Naive thymus-derived CD4-positive, alpha-beta T cell (primary cell): ENCODE measurements around the gene MLC1. TPM values are rescaled to one million over a fixed set of nuclear protein-coding genes. Genes with fewer than 3 reads are reported as not detected.

ENCODE experiments used
- ATAC-seq: fragments of 150-1000 bp; cut with Tn5 transposase; 2 replicates; pipeline ENCODE4 v1.10.0; 2021; ENCODE audit warnings: mild to moderate bottlenecking, moderate library complexity
- CTCF ChIA-PET: fragments of 350-600 bp; sonication (Branson Sonifier 250); formaldehyde crosslinking; loops from one replicate; lab custom pipeline; 2021; ENCODE audit warnings: antibody characterized with exemption; lab: Charles Lee
- POLR2A ChIA-PET: fragments of 350-600 bp; sonication (Branson Sonifier 250); formaldehyde crosslinking; loops from one replicate; lab custom pipeline; 2021; ENCODE audit warnings: antibody characterized with exemption, inconsistent platforms; lab: Charles Lee
- DNase-seq, 9 donors: peaks; one replicate each; pipeline versions ENCODE4 v3.0.0 to v3.0.0-alpha.2; 2020 to 2022; ENCODE audit warnings: mixed read lengths in 1 of 9
- H3K27ac ChIP-seq: one replicate; pipeline ENCODE4 v1.7.0; 2013; ENCODE audit warnings: mild to moderate bottlenecking, low read depth, low read length, moderate library complexity
- H3K27me3 ChIP-seq, 2 donors: one replicate each; pipeline ENCODE4 v1.7.0; 2013; ENCODE audit warnings: low read length in 2 of 2, mild to moderate bottlenecking in 2 of 2, moderate library complexity in 2 of 2; ENCODE audit not compliant: control insufficient read depth in 2 of 2, insufficient read depth in 2 of 2
- H3K36me3 ChIP-seq, 3 experiments: 1 replicate in 2 of 3; 2 replicates in 1 of 3; pipeline ENCODE4 v1.7.0; 2013; ENCODE audit warnings: low read length in 3 of 3, mild to moderate bottlenecking in 3 of 3, moderate library complexity in 1 of 3; ENCODE audit not compliant: insufficient read depth in 3 of 3, control insufficient read depth in 2 of 3
- H3K4me1 ChIP-seq, 2 donors: one replicate each; pipeline ENCODE4 v1.7.0; 2013; ENCODE audit warnings: low read length in 2 of 2, mild to moderate bottlenecking in 2 of 2, moderate library complexity in 1 of 2; ENCODE audit not compliant: control insufficient read depth in 2 of 2, insufficient read depth in 2 of 2
- H3K4me3 ChIP-seq: 2 replicates; pipeline ENCODE4 v1.7.0; 2013; ENCODE audit warnings: mild to moderate bottlenecking, low read length
- H3K9me3 ChIP-seq, 3 experiments: 1 replicate in 2 of 3; 2 replicates in 1 of 3; pipeline ENCODE4 v1.7.0; 2013; ENCODE audit warnings: low read length in 3 of 3; ENCODE audit not compliant: control insufficient read depth in 2 of 3
- H3K27ac Mint-ChIP-seq, 9 donors: one replicate each; pipeline ENCODE4 v1.8.0; 2020 to 2022; ENCODE audit warnings: mixed read lengths in 9 of 9, mild to moderate bottlenecking in 8 of 9, moderate library complexity in 5 of 9, inconsistent platforms in 2 of 9
- H3K27me3 Mint-ChIP-seq, 5 donors: one replicate each; pipeline ENCODE4 v1.8.0; 2021 to 2022; ENCODE audit warnings: mixed read lengths in 5 of 5, mild to moderate bottlenecking in 1 of 5
- H3K36me3 Mint-ChIP-seq, 5 donors: one replicate each; pipeline ENCODE4 v1.8.0; 2020 to 2022; ENCODE audit warnings: mixed read lengths in 5 of 5, mild to moderate bottlenecking in 3 of 5, inconsistent platforms in 1 of 5
- H3K4me1 Mint-ChIP-seq, 7 donors: one replicate each; pipeline ENCODE4 v1.8.0; 2020 to 2022; ENCODE audit warnings: mixed read lengths in 7 of 7, mild to moderate bottlenecking in 3 of 7, inconsistent platforms in 1 of 7
- H3K4me3 Mint-ChIP-seq, 10 donors: one replicate each; pipeline ENCODE4 v1.8.0; 2020 to 2022; ENCODE audit warnings: mild to moderate bottlenecking in 10 of 10, mixed read lengths in 10 of 10, moderate library complexity in 6 of 10, inconsistent platforms in 2 of 10
- H3K9me3 Mint-ChIP-seq, 11 donors: one replicate each; pipeline ENCODE4 v1.8.0; 2020 to 2022; ENCODE audit warnings: mixed read lengths in 11 of 11, mild to moderate bottlenecking in 4 of 11, inconsistent platforms in 1 of 11, moderate library complexity in 1 of 11
- intact Hi-C, 2 donors: fragments of 100-400 bp; cut with micrococcal nuclease; formaldehyde crosslinking; loops; one replicate each; pipeline ENCODE4 v1.15.1; 2023
- polyA plus RNA-seq, 2 donors: library from polyadenylated mRNA; unstranded; fragments of 300-500 nt; fragmentation: Illumina TruSeq; gene quantifications; one replicate each; pipeline ENCODE4 v1.2.3, GENCODE V29; 2021
- total RNA-seq, 6 experiments: library from RNA in 5 of 6; stranded (reverse) in 5 of 6; gene quantifications; 1 replicate in 5 of 6; 2 replicates in 1 of 6; pipeline ENCODE4 v1.2.3 and lab custom pipeline; 2021 to 2026

MLC1 gene
- total and polyA plus RNA-seq, 7 experiments from 2014 or later: 0.08 to 7.2 (median 0.48) TPM; not detected in 2

GRCh38 chr22:50039669-50040443 is 45.4 kb downstream of the MLC1 start:
- Histone ChIP-seq H3K27me3 (no peaks in the 10 kb centered on the region), H3K9me3 (no peaks in the 10 kb centered on the region), H3K4me3 (no peak overlapping the region), H3K4me1 (no peaks in the 10 kb centered on the region), H3K27ac (no peak overlapping the region), H3K36me3 (no peaks in the 10 kb centered on the region)
- no peak overlapping the region for H3K27ac Mint-ChIP-seq
- intact Hi-C loops: loop anchor here in 1 of 2 donors (10.0 kb wide), 1 partner anchor 65 kb away; no protein-coding TSS in a partner anchor
- H3K4me1 Mint-ChIP-seq: peaks cover 0 to 17% (median 12%) of the 10 kb centered on the region in 7 donors
- peaks cover 15 to 24% (median 22%) of the 10 kb centered on the region in 5 donors for H3K27me3 Mint-ChIP-seq
- H3K9me3 Mint-ChIP-seq: peaks cover 0 to 21% (median 4%) of the 10 kb centered on the region in 11 donors
- ATAC-seq (no peak), DNase-seq (no peak)
- ChIA-PET POLR2A (no interaction called here), CTCF (no interaction called here)
- H3K36me3 Mint-ChIP-seq: peaks cover 0 to 4% (median 0%) of the 10 kb centered on the region in 5 donors
- H3K4me3 Mint-ChIP-seq: no peak overlapping the region

GRCh38 chr22:50035976-50036724 is 49.1 kb downstream of the MLC1 start:
- Mint-ChIP-seq H3K36me3 (peaks cover 0 to 4% (median 0%) of the 10 kb centered on the region in 5 donors), H3K27ac (no peak overlapping the region), H3K27me3 (peaks cover 0 to 18% (median 7%) of the 10 kb centered on the region in 5 donors), H3K4me3 (no peak overlapping the region), H3K4me1 (peaks cover 0 to 9% (median 2%) of the 10 kb centered on the region in 7 donors), H3K9me3 (peaks cover 0 to 21% (median 4%) of the 10 kb centered on the region in 11 donors)
- Histone ChIP-seq H3K27me3 (no peaks in the 10 kb centered on the region), H3K27ac (no peak overlapping the region), H3K36me3 (no peaks in the 10 kb centered on the region), H3K4me1 (no peaks in the 10 kb centered on the region), H3K9me3 (no peaks in the 10 kb centered on the region), H3K4me3 (no peak overlapping the region)
- no peak for ATAC-seq
- DNase-seq: no peak
- ChIA-PET CTCF (no interaction called here), POLR2A (no interaction called here)
- intact Hi-C loops: loop anchor here in 1 of 2 donors (10.0 kb wide), 1 partner anchor 61 kb away; no protein-coding TSS in a partner anchor

GRCh38 chr22:50035131-50035881 is 49.9 kb downstream of the MLC1 start:
- peaks cover 0 to 20% (median 7%) of the 10 kb centered on the region in 5 donors for H3K27me3 Mint-ChIP-seq
- H3K27me3 ChIP-seq: no peaks in the 10 kb centered on the region
- intact Hi-C loops: loop anchor here in 1 of 2 donors (10.0 kb wide), 1 partner anchor 61 kb away; no protein-coding TSS in a partner anchor
- no peak for DNase-seq
- ChIA-PET CTCF (no interaction called here), POLR2A (interaction anchor here (0.8 kb wide), 1 partner anchor 12 kb away, joined by 4 read pairs; no protein-coding TSS in a partner anchor)
- ATAC-seq: no peak
- peaks cover 0 to 9% (median 2%) of the 10 kb centered on the region in 7 donors for H3K4me1 Mint-ChIP-seq
- H3K27ac ChIP-seq: no peak overlapping the region
- no peaks in the 10 kb centered on the region for H3K4me1 ChIP-seq
- no peak overlapping the region for H3K4me3 Mint-ChIP-seq
- H3K9me3 ChIP-seq: no peaks in the 10 kb centered on the region
- H3K9me3 Mint-ChIP-seq: peaks cover 0 to 21% (median 4%) of the 10 kb centered on the region in 11 donors
- no peaks in the 10 kb centered on the region for H3K36me3 ChIP-seq
- peaks cover 0 to 4% (median 0%) of the 10 kb centered on the region in 5 donors for H3K36me3 Mint-ChIP-seq
- no peak overlapping the region for H3K4me3 ChIP-seq
- H3K27ac Mint-ChIP-seq: no peak overlapping the region

- Mint-ChIP-seq H3K4me1 (peaks cover 0 to 9% (median 2%) of the 10 kb centered on the region in 7 donors), H3K9me3 (peaks cover 0 to 19% (median 4%) of the 10 kb centered on the region in 11 donors), H3K4me3 (peak overlapping the region in 1 of 10 donors; percentile 42), H3K27ac (no peak overlapping the region), H3K27me3 (peaks cover 0 to 20% (median 7%) of the 10 kb centered on the region in 5 donors), H3K36me3 (peaks cover 0 to 4% (median 0%) of the 10 kb centered on the region in 5 donors)
- no peak overlapping the region for H3K4me3 ChIP-seq
- no peaks in the 10 kb centered on the region for H3K36me3 ChIP-seq
- no peaks in the 10 kb centered on the region for H3K4me1 ChIP-seq
- DNase-seq: no peak
- H3K27me3 ChIP-seq: no peaks in the 10 kb centered on the region
- intact Hi-C loops: loop anchor here in 1 of 2 donors (10.0 kb wide), 1 partner anchor 60 kb away; no protein-coding TSS in a partner anchor
- no peak overlapping the region for H3K27ac ChIP-seq
- H3K9me3 ChIP-seq: no peaks in the 10 kb centered on the region
- POLR2A ChIA-PET: interaction anchor here (0.7 to 0.8 kb wide), 2 partner anchors 13 to 342 kb away, joined by 3 to 4 read pairs; no protein-coding TSS in a partner anchor
- CTCF ChIA-PET: interaction anchor here (1.4 kb wide), 1 partner anchor 267 kb away, joined by 5 read pairs; no protein-coding TSS in a partner anchor
- ATAC-seq: no peak
Measured at GRCh38 chr22:50034126-50035081, 50.8 kb downstream of the MLC1 start.

GRCh38 chr22:50032941-50033601 is 52.2 kb downstream of the MLC1 start:
- no peak overlapping the region for H3K27ac Mint-ChIP-seq
- H3K4me1 Mint-ChIP-seq: peaks cover 0 to 9% (median 3%) of the 10 kb centered on the region in 7 donors
- H3K27me3 Mint-ChIP-seq: peaks cover 0 to 21% (median 4%) of the 10 kb centered on the region in 5 donors
- no peak overlapping the region for H3K4me3 ChIP-seq
- ATAC-seq (no peak), DNase-seq (no peak)
- ChIA-PET CTCF (interaction anchor here (1.4 to 3.8 kb wide), 2 partner anchors 102 to 266 kb away, joined by 5 to 45 read pairs; no protein-coding TSS in a partner anchor), POLR2A (interaction anchor here (0.7 kb wide), 1 partner anchor 340 kb away, joined by 3 read pairs; no protein-coding TSS in a partner anchor)
- H3K4me1 ChIP-seq: peaks cover 0 to 3% of the 10 kb centered on the region in 2 donors
- H3K9me3 ChIP-seq: no peaks in the 10 kb centered on the region
- H3K36me3 Mint-ChIP-seq: no peaks in the 10 kb centered on the region
- no peak overlapping the region for H3K27ac ChIP-seq
- no peaks in the 10 kb centered on the region for H3K27me3 ChIP-seq
- no peak overlapping the region for H3K4me3 Mint-ChIP-seq
- H3K9me3 Mint-ChIP-seq: peaks cover 0 to 6% (median 0%) of the 10 kb centered on the region in 11 donors
- intact Hi-C loops: loop anchor here in 1 of 2 donors (10.0 kb wide), 1 partner anchor 58 kb away; no protein-coding TSS in a partner anchor
- H3K36me3 ChIP-seq: no peaks in the 10 kb centered on the region
